Hematopoietic multipotent progenitor cell treated with erythropoietin and hydrocortisone succinate and interleukin-3 and kit ligand, for 17 days (in vitro differentiated cells): ENCODE results near the gene PRADC1.
A peak's percentile ranks its signal among the peaks of the same experiment; 100 is the strongest.
"Not testable (repeated sequence)": the region's sequence is repeated elsewhere in the genome, so short reads cannot be mapped to it uniquely, and the experiment has no call there.

Experiments used
- DNase-seq: peaks from one replicate; pipeline ENCODE4 v3.0.0-alpha.2; 2015; ENCODE audit warnings: low spot score

The PRADC1 gene

GRCh38 chr2:73233154-73233931 lies at the start of gene PRADC1:
Gene PRADC1 (minus strand): TSS chr2:73233239. CDS start chr2:73233160, 79 bp downstream.
- peak; percentile 97 for DNase-seq

DNA sequence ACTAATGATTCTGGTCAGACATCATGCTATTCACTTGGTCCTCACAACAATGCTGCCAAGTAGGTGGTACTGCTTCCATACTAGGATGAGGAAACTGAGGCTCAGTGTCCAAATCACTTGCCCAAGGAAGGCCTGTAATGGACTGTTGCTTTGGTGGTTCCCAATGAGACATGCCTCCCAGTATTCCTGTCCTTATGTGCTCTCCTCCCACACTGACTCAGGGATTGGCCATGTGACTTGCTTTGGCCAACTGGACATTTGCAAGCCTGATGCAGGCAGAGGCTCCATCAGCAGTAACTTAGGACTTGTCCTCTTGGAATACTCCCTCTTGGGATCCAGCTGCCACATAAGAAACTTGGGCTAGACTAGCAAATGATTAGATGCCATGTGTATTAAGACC lies 48.2 kb upstream of the PRADC1 start:
- no peak for DNase-seq

GRCh38 chr2:73279852-73280251 lies 46.8 kb upstream of the PRADC1 start:
- no peak for DNase-seq

GRCh38 chr2:73272270-73272669 lies 39.2 kb upstream of the PRADC1 start:
- DNase-seq = no peak

DNA sequence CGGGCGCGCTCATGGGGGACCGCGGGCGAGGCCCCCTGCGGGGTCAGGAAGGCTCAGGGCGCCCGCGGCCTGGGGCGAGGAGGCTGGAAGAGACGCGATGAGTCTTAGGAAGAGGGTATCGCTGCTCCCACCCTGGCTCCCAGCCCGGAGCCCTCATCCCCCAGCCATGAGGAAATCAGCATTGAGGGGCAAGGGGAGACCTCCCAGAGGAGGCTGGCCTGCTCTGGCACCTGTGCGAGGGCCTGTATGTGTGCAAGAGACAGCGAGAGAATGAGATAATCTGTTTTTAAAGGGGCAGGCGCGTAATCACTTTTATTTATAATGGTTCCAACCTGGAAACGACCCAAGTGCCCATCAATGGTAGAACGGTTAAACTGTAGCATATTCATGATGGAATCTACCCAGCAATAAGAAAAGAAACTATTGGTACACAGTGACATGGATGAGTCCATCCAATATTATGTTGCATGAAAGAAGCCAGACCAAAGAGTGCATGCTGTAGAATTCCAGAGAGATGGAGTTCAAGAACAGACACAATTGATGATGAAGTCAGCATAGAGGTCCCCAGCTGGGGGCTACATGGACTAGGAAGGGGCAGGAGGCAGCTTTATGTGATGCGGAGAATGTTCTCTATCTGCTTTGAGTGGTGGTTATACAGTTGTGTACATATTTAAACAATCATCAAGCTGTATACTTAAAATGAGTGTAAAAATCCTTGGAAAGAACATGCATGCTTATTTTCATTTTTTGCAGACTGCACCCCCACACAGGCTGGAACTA lies 36.8 kb upstream of the PRADC1 start:
- DNase-seq = no peak

GRCh38 chr2:73268830-73269685 lies 36.0 kb upstream of the PRADC1 start:
- DNase-seq = no peak

DNA sequence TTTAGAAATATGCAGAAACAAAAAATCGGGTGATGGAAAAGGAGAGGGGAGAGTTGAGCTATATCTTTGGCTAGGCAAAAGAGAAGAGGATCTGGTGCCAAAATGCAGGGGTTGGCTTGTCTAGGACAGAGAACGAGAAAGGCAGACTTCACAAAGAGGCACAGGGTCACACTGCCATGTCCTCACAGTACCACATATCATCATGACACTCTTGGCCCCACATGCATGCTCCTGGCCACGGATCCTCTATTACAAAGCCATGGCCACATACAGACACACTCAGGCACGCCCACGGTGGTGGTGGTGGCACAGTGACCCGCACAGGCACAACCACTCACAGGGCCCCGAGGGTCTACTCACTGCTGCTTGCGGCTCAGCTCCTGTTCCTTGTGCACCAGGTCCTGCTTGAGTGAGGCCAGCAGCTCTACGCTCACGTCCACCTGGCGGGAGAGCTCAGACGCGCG lies 35.4 kb upstream of the PRADC1 start:
- DNase-seq = no peak

DNA sequence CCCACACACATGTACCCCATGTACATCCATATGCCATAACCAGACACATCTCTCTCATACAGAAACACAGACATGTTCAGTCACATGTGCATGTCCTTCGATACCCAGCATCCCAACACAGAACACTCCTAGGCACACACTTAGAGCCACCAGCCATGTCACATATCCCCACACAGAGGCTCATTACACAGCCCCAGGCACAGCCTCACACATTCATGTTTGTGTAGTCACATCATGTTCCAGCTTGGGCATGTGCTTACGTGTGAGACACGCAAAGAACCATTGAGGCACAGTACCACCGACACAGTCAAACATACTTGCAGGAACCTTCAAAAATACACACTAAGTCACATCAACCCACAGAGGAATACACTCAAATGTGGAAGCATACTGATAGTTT lies 34.0 kb upstream of the PRADC1 start:
- DNase-seq = no peak

- DNase-seq = no peak
Observed at GRCh38 chr2:73266061-73266901, 33.2 kb upstream of the PRADC1 start.

GRCh38 chr2:73265298-73266060 lies 32.4 kb upstream of the PRADC1 start:
- no peak for DNase-seq

GRCh38 chr2:73264783-73265182 lies 31.7 kb upstream of the PRADC1 start:
- no peak for DNase-seq

DNA sequence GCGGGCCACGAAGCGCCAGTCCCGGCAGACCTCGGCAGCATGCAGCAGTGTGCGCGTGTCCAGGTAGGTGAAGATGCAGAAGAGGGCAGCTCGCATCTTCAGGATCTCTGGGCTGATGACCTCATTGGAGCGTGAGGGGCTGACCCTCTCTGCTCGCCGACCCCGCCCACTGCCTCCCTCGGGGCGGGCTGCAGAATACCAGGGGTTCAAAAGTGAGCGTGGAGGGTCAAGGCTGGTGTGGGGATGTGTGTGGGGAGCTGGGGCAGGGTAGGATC lies 31.2 kb upstream of the PRADC1 start:
- DNase-seq = no peak

- DNase-seq = no peak
Observed at GRCh38 chr2:73263540-73264331, 30.7 kb upstream of the PRADC1 start.

GRCh38 chr2:73262691-73263429 lies 29.8 kb upstream of the PRADC1 start:
- not testable (repeated sequence) for DNase-seq

DNA sequence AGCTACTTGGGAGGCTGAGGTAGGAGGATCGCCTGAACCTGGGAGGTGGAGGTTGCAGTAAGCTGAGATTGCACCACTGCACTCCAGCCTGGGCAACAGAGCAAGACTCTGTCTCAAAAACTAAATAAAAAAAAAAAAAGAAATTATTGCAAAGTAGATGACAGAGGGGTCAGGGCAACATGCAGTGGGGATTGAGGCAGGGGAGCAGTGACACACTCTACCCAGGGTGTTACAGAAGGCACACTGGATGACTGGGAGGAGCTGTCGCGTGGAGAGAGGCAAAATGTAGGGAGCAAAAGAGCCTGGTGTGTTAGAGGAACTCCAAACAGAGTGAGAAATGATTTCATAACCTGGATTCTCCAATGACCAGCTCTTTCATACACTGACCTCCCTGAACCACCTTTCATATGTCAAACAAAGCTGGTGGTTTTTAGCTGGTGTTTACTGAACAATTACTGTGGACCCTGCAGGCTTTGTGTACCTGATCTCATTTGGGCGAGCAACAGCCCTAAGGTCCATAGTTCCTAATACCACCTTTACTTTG lies 29.1 kb upstream of the PRADC1 start:
- no peak for DNase-seq

GRCh38 chr2:73260338-73260984 lies 27.4 kb upstream of the PRADC1 start:
- no peak for DNase-seq

DNA sequence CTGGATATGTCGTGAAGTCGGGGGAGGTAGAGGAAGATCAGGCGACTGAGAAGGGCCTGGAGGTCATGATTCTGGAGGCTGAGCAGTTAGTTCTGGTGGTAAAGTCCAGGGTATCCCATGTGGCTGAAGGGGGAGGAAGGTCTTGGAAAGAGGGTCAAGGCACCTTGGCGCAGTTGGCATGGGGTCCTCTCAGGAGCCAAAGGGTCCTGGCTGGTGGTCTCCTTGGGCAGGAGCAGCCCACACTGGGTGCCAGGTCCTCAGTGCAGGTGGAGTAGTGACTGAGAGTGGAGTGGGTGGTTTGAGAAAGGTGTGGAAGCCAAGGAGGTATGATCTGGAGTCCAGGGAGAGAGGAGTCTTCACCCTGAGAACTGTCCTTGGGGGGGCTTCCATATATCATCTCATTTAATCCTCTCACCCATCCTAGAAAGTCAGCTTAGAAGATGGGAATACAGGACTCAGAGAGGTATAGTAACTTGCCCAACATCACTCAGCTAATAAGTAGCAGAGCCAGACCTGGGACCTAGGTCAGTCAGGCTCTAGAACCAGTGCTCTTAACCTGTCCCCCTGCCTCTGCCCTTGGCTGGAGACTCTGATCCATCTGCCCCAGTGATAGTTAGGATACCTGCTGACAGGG lies 26.8 kb upstream of the PRADC1 start:
- no peak for DNase-seq

DNA sequence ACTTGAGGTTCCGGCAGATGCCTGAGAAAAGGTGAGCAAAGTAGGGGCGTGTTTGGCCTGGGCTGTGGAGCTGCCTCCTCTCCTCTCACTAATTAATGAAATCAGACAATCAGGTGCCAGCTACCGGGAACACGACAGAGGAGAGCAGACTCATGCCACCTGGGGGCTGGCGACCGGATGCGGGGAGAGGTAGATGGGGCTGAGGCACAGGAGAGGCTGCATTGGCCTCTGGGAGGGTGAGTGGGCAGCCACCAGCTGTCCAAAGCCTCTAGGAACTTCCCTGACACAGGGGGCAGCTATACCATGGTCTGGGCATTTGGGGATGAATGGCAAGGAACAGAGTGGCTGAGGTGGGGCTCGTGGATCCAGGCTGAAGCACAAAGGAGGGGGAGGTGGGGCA lies 26.2 kb upstream of the PRADC1 start:
- no peak for DNase-seq
